Natural killer cell (primary cell): ENCODE measurements around the gene TMEM259. TPM values are rescaled to one million over a fixed set of nuclear protein-coding genes. Genes with fewer than 3 reads are reported as not detected.
A peak's percentile ranks its signal among the peaks of the same experiment; 100 is the strongest.

Experiments used
- ATAC-seq, 3 donors: fragments of 150-1000 bp in 2 of 3; fragments of 200-7000 bp in 1 of 3; cut with Tn5 transposase; 1 replicate in 1 of 3; 2 replicates in 2 of 3; pipeline ENCODE4 v1.10.0; 2021; ENCODE audit warnings: mild to moderate bottlenecking in 2 of 3, moderate library complexity in 2 of 3
- DNase-seq, 2 donors: peaks; one replicate each; pipeline versions ENCODE4 v3.0.0 to v3.0.0-alpha.2; 2013 to 2021; ENCODE audit warnings: mixed read lengths in 1 of 2
- H3K27ac ChIP-seq: one replicate; pipeline ENCODE4 v1.5.1; 2013; ENCODE audit warnings: mild to moderate bottlenecking, low read length
- H3K27me3 ChIP-seq: one replicate; pipeline ENCODE4 v1.6.1; 2013; ENCODE audit warnings: low read length; ENCODE audit not compliant: control insufficient read depth, insufficient read depth
- H3K36me3 ChIP-seq: one replicate; pipeline ENCODE4 v1.6.1; 2013; ENCODE audit warnings: low read length; ENCODE audit not compliant: control insufficient read depth, insufficient read depth
- H3K4me1 ChIP-seq: one replicate; pipeline ENCODE4 v1.6.1; 2013; ENCODE audit warnings: low read length; ENCODE audit not compliant: control insufficient read depth, insufficient read depth
- H3K4me3 ChIP-seq: one replicate; pipeline ENCODE4 v1.5.1; 2013; ENCODE audit warnings: low read length
- H3K9me3 ChIP-seq: one replicate; pipeline ENCODE4 v1.6.1; 2013; ENCODE audit warnings: low read length; ENCODE audit not compliant: control insufficient read depth, insufficient read depth
- H3K27ac Mint-ChIP-seq, 2 donors: one replicate each; pipeline ENCODE4 v1.8.0; 2022; ENCODE audit warnings: mild to moderate bottlenecking in 2 of 2, mixed read lengths in 2 of 2, moderate library complexity in 1 of 2
- H3K27me3 Mint-ChIP-seq, 2 donors: one replicate each; pipeline ENCODE4 v1.8.0; 2022; ENCODE audit warnings: low read depth in 2 of 2, mixed read lengths in 2 of 2
- H3K36me3 Mint-ChIP-seq: one replicate; pipeline ENCODE4 v1.8.0; 2022; ENCODE audit warnings: mixed read lengths
- H3K4me1 Mint-ChIP-seq, 2 donors: one replicate each; pipeline ENCODE4 v1.8.0; 2022; ENCODE audit warnings: mixed read lengths in 2 of 2
- H3K4me3 Mint-ChIP-seq: one replicate; pipeline ENCODE4 v1.8.0; 2022; ENCODE audit warnings: mild to moderate bottlenecking, moderate library complexity, mixed read lengths
- H3K9me3 Mint-ChIP-seq, 2 donors: one replicate each; pipeline ENCODE4 v1.8.0; 2022; ENCODE audit warnings: mixed read lengths in 2 of 2
- WGBS: methylation state at CpG from one replicate; pipeline ENCODE4 v1.1.7; 2013; ENCODE audit warnings: missing lambda C conversion rate; ENCODE audit not compliant: insufficient coverage; 5-methylcytosine and 5-hydroxymethylcytosine counted together
- intact Hi-C: fragments of 100-400 bp; cut with micrococcal nuclease; formaldehyde crosslinking; loops from one replicate; pipeline ENCODE4 v1.14.2; 2022
- total RNA-seq, 4 donors: library from RNA; stranded (reverse); fragments of 120-200 nt in 1 of 4; gene quantifications; one replicate each; pipeline versions ENCODE4 v1.2.3 to v1.2.4, GENCODE V29; 2013 to 2022
- TF ChIP-seq, protein P1 (sequence below): fragments of 200-600 bp; IDR thresholded peaks from one replicate; pipeline ENCODE4 v1.8.0; 2022; ENCODE audit warnings: antibody characterized with exemption

The TMEM259 gene
- total RNA-seq, 3 donors from 2014 or later (not counting 1 experiment from before 2014, with no cell fraction given) = 310 to 354 (median 317) TPM

DNA sequence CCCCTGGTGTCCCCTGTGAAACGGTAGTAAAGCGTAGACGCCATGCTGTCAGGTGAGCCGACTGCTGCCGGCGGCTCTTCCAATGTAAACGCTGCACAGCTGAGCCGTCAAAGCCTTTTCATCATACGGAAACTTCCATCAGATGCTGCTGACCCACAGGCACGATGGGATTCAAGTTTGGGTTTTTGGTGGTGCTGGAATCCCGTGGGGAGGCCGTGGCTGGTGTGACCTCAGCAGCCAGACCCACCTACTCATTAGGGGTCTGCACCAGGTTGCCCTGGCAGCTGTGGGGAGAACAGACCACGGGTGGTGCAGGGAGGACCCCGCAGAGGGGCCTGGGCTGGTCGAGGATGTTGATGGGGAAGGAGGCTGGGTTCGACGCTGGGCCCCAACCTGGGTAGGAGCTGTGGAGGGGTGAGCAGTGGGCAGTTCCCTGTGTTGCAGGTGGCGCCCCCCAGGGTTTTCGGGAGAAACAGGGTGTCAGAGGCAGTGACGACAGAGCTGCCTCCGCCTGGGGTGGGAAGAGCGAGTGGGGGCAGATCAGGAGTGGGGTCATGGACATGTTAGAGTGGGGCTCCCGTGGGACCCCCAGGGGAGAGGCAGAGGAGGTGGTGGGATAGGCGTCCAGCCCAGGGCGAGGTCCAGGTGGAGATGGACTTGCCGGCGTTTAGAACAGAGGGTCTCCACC lies 14.1 kb downstream of the TMEM259 start:
- Mint-ChIP-seq H3K36me3 (no peaks in the 10 kb centered on the region), H3K27ac (peak overlapping the region in 1 of 2 donors; percentile 48), H3K27me3 (peaks cover 5 to 7% of the 10 kb centered on the region in 2 donors), H3K4me1 (peaks cover 0 to 8% of the 10 kb centered on the region in 2 donors), H3K4me3 (no peak overlapping the region), H3K9me3 (no peaks in the 10 kb centered on the region)
- no peak for DNase-seq
- no peak for ATAC-seq
- TF ChIP-seq, protein P1, sequence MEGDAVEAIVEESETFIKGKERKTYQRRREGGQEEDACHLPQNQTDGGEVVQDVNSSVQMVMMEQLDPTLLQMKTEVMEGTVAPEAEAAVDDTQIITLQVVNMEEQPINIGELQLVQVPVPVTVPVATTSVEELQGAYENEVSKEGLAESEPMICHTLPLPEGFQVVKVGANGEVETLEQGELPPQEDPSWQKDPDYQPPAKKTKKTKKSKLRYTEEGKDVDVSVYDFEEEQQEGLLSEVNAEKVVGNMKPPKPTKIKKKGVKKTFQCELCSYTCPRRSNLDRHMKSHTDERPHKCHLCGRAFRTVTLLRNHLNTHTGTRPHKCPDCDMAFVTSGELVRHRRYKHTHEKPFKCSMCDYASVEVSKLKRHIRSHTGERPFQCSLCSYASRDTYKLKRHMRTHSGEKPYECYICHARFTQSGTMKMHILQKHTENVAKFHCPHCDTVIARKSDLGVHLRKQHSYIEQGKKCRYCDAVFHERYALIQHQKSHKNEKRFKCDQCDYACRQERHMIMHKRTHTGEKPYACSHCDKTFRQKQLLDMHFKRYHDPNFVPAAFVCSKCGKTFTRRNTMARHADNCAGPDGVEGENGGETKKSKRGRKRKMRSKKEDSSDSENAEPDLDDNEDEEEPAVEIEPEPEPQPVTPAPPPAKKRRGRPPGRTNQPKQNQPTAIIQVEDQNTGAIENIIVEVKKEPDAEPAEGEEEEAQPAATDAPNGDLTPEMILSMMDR = no peak
- Histone ChIP-seq H3K36me3 (peaks cover 15% of the 10 kb centered on the region), H3K27me3 (peaks cover 3% of the 10 kb centered on the region), H3K4me3 (no peak overlapping the region), H3K27ac (no peak overlapping the region), H3K4me1 (peaks cover under 1% of the 10 kb centered on the region), H3K9me3 (no peaks in the 10 kb centered on the region)
- WGBS = 89% methylated on average over 27 of the region's 27 CpGs
- intact Hi-C loops = no loop called here

DNA sequence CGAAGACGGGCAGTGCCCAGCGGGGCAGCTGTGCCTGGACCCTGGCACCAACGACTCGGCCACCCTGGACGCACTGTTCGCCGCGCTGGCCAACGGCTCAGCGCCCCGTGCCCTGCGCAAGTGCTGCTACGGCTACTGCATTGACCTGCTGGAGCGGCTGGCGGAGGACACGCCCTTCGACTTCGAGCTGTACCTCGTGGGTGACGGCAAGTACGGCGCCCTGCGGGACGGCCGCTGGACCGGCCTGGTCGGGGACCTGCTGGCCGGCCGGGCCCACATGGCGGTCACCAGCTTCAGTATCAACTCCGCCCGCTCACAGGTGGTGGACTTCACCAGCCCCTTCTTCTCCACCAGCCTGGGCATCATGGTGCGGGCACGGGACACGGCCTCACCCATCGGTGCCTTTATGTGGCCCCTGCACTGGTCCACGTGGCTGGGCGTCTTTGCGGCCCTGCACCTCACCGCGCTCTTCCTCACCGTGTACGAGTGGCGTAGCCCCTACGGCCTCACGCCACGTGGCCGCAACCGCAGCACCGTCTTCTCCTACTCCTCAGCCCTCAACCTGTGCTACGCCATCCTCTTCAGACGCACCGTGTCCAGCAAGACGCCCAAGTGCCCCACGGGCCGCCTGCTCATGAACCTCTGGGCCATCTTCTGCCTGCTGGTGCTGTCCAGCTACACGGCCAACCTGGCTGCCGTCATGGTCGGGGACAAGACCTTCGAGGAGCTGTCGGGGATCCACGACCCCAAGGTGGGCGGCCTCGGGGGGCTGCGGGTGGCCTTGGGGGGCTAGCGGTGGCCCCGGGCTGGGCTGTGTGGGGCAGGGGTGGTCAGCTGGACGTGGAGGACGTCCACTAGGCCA lies 15.9 kb downstream of the TMEM259 start:
- Mint-ChIP-seq H3K36me3 (no peaks in the 10 kb centered on the region), H3K27ac (no peak overlapping the region), H3K9me3 (no peaks in the 10 kb centered on the region), H3K27me3 (peaks cover 7 to 9% of the 10 kb centered on the region in 2 donors), H3K4me1 (peaks cover 0 to 8% of the 10 kb centered on the region in 2 donors), H3K4me3 (no peak overlapping the region)
- no peak for DNase-seq
- Histone ChIP-seq H3K27me3 (peaks cover 14% of the 10 kb centered on the region), H3K9me3 (no peaks in the 10 kb centered on the region), H3K4me1 (peaks cover 14% of the 10 kb centered on the region), H3K27ac (no peak overlapping the region), H3K36me3 (peaks cover 6% of the 10 kb centered on the region), H3K4me3 (no peak overlapping the region)
- TF ChIP-seq, protein P1 = no peak
- intact Hi-C loops = no loop called here
- WGBS = 94% methylated on average over 68 of the region's 70 CpGs
- ATAC-seq = no peak

DNA sequence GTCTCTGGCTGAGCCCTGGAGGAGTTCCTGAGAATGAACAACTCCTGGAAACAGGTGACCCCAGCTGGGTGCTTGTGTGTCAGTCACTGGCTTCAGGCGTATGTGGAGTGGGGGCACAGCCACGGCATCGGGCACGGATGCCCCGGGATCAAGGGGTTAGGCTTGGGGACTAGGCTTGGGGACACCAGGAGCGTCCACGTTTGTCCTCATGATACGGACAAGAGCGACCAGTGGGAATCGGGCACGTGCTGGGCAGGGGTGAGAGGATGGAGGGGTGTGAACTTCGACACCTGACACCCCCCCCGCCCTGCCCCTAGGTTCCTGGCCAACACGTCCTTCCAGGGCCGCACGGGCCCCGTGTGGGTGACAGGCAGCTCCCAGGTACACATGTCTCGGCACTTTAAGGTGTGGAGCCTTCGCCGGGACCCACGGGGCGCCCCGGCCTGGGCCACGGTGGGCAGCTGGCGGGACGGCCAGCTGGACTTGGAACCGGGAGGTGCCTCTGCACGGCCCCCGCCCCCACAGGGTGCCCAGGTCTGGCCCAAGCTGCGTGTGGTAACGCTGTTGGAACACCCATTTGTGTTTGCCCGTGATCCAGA lies 16.6 kb downstream of the TMEM259 start:
- Mint-ChIP-seq H3K9me3 (no peaks in the 10 kb centered on the region), H3K4me1 (peaks cover 0 to 9% of the 10 kb centered on the region in 2 donors), H3K27me3 (peaks cover 9 to 11% of the 10 kb centered on the region in 2 donors), H3K27ac (no peak overlapping the region), H3K4me3 (no peak overlapping the region), H3K36me3 (no peaks in the 10 kb centered on the region)
- TF ChIP-seq, protein P1 = no peak
- 79% methylated on average over 32 of the region's 32 CpGs for WGBS
- no peaks in the 10 kb centered on the region for H3K36me3 ChIP-seq
- DNase-seq = no peak
- H3K9me3 ChIP-seq = no peaks in the 10 kb centered on the region
- no peak overlapping the region for H3K27ac ChIP-seq
- intact Hi-C loops = no loop called here
- H3K4me3 ChIP-seq = no peak overlapping the region
- H3K4me1 ChIP-seq = peaks cover 16% of the 10 kb centered on the region
- peaks cover 16% of the 10 kb centered on the region for H3K27me3 ChIP-seq
- no peak for ATAC-seq
